SKM-1 treated with dmso at 0.1 percent for 144 hours (cell line): ENCODE results near the gene OCRL.
"Not testable (repeated sequence)": the region's sequence is repeated elsewhere in the genome, so short reads cannot be mapped to it uniquely, and the experiment has no call there.

ENCODE experiments used
- DNase-seq: peaks from one replicate; lab custom pipeline; 2025; ENCODE audit not compliant: unreplicated experiment; lab: John Stamatoyannopoulos, UW

The OCRL gene

DNA sequence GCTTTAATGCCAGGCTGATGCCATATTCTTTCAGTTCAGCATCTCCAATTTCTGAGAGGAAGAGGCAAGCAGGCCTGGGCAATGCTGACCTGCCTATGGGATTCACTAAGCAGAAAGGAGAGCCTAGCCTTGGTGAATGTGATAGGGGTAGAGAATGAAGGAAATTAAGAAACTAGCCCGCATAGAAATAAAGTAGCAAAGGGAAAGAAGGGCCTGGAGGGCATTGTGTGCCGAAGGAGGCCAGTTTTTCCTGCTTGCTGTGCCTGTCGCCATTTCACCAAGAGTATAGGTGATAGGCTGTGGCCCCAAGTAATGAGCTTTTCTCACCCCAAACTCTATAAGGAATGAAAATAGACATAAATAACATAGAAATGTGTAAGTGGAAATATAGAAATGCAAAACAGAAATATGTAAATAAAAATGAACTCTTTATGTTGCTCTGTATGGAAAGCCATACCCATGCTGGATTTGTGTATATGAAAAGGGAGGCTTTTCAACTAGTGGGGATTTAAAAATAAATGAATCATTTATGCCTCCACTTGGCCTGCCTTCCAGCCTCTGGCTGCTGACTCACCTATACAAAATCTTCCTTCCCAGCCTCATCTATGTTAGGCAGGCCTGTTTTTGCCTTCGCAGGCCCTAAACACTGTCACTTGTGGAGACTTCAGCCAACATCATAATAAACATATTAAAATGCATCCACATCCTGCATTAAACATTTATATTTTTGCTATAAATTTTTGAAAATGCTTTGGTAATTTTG, 5.1 kb upstream of the OCRL start:
- DNase-seq, result no peak

DNA sequence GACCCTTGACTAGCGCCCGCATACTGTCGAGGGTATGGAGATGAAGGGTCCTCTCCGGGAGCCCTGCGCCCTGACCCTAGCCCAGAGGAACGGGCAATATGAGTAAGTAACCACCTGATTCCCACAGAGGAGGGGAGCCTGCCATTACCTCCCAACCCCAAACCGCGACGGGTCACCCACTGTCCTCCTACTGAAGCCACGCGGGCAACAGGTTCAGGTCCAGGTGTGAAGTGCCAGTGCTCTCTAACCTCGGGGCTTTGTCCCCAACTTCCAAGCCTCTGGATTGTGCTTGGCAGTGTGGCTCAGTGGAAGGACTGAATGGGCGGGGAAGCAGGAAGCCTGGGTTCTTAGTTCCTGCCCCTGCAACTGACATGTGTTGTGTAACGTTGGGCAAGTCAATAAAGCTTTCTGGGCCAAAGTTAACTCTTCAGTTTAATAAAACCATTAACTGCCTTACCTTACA, 694 bp downstream of the OCRL start:
- peak; percentile 31 for DNase-seq

DNA sequence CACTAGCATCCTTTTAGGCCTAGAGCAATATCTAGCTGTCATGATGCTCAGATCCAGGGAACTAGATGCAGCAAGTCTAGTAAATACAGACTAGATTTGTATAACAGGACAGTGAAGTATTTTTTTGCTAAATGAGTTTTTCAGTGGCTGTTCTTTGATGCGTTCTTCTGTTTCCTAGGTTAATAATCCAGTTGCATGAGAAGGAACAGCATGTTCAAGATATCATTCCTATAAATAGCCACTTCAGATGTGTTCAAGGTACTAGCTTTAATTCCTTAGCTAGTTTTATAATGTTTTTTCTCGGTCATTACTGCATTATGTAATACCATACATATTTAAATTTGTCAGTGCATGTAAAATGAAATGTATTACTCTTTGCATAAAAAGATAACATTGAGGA, 4.7 kb downstream of the OCRL start:
- no peak for DNase-seq

DNA sequence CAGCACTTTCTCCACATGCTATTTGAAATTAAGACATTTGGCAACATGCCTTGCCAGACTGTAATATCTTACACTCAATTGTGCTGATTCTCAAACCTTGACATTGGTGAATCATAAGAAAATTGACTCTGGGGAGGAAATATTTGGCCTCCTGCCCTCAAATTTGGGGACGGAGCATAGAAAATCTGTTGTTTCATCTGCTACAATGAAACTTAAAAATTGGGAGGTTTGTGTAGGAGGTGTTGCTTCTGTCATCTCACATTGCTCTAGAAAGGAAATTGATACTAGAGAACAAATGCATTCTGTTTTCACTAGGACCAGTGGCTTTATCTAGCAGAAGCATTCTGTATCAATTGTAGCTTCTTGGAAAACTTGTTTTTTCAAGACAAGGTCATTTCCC, 5.3 kb downstream of the OCRL start:
- DNase-seq, result no peak

DNA sequence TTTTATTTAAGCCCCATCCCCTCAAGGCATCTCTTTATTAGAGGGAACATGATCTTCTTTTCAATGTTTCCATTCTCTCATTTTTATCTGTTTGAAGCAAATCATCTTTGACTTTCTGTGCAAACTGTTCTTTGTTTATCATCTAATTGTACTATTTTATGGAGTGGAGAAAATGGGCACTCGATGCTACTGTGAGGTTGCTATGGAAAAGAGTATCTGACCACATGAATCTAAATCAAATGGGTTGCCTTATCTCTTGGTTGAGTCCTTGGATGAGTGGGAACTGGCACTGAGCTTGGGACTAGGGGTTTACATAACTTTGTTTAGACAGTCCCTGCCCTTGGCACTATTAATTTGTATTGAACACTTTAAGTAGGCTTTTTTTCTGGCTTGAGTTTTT, 9.1 kb downstream of the OCRL start:
- no peak for DNase-seq

DNA sequence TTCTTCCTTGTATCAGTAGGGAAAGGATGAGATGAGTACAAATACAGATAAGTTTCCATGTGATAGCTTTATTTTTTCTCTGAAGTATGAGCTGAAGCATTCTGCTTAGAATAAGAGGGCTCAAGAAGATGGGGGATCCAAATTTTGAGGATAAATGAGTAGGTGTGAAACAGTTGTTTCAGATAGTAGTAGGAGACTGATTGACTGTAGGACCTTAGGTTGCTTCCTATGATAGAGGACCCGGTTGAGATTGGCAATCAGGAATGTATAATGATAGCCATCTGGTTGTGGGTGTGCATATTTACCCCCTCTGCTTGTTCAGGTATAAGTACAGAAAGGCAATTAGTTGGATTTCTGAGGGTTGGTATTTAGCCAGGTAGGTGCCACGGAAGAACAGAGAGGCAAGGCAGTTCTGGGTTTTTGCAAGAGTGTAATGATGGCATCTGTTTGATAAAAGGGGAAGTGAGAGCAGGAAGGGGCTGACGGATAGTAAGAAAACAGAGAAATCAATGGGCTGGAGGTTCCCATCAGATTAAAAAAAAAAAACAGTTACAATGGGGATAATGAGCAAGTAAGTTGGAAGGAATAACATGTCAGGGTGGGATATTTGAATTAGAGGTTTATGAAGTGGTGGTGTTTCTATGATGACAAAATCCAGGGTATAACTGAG, 13.7 kb downstream of the OCRL start:
- DNase-seq, result peak; percentile 46

DNA sequence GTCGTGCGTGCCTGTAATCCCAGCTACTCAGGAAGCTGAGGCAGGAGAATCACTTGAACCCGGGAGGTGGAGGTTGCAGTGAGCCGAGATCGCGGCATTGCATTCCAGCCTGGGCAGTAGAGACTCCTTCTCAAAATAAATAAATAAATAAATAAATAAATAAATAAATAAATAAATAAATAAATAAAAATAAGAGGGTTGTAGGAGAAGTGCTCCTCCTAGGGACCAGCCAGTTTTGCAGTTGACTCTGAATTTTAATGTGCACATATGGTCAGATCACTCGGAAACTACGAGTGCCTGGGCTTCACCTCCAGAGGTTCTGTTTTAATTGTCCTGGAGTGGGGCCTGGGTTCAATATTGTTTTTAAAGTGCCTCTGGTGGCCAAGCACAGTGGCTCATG, 14.8 kb downstream of the OCRL start:
- DNase-seq, result not testable (repeated sequence)

DNA sequence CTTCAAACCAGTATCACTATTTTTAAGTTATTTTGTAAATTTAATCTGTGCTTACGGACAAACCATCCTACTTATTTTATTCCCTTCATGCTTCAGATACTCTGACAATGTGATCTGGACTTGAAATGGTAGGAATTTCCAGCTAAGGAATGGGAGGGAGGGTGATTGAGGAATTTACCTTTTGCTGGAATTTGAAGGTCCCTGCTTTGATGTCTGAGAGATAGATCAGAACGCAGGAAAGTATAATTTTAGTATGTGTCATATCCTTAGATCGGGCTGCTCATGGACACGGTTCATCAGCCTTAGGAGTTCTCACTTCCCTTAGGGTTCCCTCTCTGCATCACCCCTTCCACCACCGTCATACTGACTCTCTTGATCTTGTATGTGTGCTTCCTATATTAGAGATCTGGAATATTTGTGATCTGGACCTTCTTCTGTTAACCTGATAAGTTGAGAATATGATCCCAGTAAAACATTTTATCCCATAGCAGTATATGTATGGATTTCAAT, 16.8 kb downstream of the OCRL start:
- no peak for DNase-seq

DNA sequence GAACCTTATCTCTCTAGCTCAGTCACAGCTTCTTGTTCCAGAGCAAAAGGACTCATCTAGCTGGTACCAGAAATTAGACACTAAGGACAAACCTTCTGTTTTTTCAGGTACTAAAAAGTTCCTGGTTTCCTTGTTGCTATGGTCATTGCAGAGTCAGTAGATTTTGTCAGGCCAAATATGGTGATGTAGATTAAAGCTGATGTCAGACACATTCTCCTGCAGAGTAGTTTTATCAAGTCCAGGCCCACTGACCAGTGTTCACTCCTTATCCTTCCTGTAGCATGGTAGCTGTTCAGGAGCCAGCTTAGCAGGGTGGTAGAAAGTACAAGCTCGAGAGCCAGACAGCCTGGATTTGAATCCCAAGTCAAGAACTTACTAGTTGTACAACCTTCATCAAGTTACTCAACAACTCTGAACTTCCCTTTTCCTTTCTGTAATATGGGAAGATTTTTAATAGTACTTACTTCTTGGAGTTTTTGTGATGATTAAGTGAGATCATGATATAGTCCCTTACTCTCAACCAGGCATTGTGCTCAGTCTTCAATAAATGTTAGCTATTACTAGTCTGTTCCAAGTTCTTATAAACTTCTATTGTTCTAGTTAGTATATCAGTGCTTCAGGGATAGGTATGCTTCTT, 17.9 kb downstream of the OCRL start:
- DNase-seq, result no peak

DNA sequence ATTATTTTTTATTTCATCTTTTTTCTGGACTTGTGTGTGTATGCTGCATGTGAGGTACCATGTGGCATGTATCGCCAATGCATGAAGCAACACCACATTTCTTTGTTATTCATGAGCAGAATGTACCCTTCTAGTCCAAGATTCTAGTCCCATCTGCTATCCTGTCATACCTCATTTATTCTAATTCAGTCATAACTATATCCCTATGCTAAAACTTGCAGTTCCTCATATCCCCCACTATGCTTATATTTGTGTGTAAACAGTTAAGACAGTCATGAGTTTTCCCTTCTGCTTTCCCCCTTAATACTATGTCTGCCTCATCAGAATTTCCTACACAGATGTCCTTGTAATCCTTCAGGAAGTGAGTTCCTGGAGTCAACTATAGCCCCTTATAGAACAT, 19.7 kb downstream of the OCRL start:
- no peak for DNase-seq

DNA sequence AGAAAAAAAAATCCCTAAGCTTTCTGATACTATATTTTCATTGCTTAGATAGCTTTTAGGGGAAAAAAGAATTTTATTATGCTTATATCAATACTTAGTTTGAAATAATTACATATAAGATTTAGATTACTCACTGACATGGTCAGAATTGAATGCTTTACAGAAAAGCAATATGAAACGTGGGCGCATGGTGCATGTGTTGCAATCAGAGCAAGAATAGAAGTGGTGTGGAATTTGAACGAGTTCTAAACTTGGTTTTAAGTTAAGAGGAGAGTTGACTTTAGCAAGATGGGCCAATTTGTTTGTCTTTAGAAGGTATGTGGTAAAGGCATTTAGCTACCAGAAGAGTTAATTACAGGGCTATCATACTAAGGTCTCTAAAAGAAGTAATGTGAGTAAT, 21.4 kb downstream of the OCRL start:
- no peak for DNase-seq

DNA sequence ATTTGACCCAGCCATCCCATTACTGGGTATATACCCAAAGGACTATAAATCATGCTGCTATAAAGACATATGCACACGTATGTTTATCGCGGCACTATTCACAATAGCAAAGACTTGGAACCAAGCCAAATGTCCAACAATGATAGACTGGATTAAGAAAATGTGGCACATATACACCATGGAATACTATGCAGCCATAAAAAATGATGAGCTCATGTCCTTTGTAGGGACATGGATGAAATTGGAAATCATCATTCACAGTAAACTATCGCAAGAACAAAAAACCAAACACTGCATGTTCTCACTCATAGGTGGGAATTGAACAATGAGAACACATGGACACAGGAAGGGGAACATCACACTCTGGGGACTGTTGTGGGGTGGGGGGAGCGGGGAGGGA, 24.3 kb downstream of the OCRL start:
- not testable (repeated sequence) for DNase-seq

DNA sequence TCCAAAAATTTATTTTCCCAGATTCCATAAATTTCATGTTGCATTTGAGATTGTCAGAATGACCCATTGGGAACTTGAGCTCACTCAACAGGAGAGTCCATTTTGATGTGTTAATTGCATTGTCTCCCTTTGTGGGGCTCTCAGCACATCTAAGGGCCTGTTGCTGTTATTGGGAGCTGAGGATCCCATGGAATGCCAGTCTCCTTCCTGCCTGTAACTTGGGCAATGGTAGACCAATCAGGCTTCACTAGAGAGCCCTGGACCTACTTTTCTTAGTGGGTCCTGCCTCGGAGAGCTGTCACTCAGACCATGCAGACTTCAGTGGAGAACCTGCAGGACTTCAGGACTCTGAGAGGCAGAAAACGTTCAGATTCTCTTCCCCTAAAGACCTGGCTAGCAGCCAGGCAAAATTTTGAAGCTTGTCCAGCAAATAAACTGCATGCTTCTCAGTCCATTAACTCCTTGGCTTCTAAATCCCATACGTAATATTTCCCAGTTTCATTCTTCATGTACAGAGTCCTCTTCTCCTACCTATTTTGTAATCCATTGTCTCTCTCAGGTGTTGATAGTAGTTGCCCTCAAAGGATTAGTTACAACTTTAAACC, 25.1 kb downstream of the OCRL start:
- no peak for DNase-seq

DNA sequence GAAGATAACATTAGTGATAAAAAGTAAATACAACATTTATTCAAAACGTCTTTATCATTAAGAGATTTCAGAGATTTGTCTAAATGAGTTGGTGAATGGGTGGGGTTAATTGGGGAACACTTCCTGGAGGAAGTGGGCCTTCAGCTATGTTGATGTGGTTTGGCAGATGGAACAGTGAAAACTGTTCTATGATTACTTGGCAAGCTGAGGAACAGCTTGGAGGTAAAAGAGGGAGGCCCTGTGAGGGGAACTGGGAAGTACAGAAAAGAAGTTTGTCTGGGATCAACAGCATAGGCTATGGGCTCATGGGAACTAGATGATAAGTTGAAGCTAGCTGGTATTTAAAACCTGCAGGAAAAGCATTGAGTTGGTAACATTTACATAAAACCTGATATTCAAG, 26.0 kb downstream of the OCRL start:
- no peak for DNase-seq

DNA sequence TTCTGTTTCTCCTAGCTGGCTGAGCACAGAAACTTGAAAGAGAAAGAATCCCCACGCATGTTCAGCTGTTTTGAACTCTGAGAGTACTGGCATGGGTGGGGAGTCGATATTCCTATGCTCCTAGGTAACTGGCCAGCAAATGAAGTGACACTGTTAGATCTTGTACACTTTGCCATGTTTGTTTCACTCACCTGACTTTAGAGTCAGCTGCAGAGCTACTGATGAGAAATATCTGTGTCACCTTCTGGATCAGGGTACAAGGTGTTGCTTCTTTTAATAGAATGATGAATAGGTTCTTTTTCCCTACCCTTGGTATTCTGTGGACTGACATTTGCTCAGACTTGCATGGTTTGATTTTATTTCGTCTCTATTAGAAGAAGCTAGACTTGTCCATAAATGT, 28.3 kb downstream of the OCRL start:
- DNase-seq, result no peak

DNA sequence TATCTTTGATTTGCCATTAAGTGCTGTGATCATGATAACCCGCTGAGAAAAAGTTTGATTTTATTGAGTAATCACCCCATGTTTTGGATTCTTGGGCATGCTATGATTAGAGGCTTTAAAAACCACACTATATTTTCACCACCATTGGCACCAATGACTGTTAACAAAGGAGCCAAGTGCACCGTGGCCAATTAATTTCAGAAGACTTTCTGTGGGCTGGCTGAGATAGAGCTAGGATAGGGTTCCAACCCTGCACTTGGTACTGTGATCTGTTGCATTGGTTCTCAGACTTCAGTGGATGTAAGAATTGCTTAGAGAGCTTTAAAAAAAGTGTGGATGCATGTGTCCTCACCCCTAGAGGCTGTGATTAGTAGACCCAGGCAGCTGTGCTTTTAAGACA, 32.4 kb downstream of the OCRL start:
- no peak for DNase-seq

DNA sequence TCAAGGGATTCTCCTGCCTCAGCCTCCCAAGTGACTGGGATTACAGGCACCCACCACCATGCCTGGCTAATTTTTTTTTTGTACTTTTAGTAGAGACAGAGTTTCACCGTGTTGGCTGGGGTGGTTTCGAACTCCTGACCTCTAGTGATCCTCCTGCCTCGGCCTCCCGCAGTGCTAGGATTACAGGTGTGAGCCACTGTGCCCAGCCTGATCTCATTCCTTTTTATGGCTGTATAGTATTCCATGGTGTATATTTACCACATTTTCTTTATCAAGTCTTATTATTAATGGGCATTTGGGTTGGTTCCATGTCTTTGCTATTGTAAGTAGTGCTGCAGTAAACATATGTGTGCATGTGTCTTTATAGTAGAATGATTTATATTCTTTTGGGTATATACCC, 33.6 kb downstream of the OCRL start:
- DNase-seq, result not testable (repeated sequence)

DNA sequence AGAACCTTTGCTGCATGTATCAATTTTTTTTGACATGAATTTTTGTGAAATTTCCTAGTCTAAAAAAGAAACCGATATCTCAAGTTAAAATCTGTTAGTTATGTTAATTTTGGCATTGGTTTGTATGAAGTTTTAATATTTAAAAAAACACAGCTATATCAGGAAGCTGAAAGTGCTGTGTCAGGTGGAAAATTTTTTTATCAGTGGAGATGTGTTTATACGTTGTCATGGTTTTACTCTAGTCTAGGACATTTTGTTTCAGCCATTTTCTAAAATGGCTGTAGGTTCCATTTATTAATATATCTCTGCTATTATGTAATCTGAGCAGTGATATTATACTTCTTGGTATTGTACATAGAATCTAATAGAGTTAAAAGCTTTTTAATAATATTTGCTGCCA, 34.2 kb downstream of the OCRL start:
- no peak for DNase-seq

DNA sequence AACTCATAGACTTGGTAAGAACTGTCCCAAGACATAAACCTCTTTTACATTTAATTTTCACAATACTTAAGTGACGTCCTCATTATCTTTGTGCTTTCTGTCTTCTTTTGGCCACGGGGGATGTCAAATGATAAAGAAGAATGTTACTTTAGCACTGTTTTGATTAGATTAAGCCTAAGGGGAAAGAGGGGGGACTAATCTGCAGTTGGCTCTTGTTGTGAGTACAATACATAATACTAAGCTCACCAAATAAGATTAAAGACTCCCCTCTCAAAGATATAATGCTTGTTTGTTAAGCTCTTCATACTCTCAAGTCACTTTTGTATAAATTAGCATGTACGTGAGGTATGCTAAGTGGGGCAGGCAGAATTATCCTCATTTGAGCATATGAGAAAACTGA, 36.5 kb downstream of the OCRL start:
- DNase-seq, result no peak

DNA sequence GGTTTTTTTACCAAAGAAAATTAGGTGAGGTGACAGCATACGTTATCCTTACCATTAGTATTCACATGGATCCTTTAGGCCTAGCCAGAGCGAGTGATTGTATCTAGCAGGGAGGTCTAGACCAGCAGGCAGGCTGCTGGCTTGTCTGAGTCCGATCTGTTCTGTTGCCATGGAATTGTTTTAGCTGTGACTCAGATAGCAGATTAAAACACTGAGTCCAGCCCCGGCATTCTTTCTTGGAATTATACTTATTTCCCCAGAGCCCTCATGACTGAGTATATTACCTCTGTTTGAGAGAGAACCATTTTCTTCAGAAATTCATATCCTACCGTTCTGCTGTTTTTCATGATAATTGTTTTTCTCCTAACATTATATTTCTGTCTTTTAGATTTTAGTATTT, 37.4 kb downstream of the OCRL start:
- DNase-seq, result no peak

DNA sequence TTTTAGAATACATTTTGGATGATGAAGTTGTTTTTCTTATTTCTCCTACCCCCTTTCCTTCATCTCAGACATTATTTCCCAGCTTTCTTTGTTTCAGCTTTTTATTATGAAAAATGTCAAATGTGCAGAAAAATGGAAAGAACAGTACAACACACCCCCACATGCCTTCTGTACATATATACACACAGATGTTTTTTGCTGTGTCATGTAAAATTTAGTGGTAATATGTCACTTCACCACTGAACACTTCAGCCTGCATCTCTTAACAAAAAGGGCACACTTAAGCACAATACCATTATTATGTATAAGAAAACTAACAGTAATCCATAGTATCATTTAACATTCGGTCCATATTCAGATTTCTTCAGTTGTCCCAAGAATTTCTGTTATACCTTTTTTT, 37.8 kb downstream of the OCRL start:
- no peak for DNase-seq

DNA sequence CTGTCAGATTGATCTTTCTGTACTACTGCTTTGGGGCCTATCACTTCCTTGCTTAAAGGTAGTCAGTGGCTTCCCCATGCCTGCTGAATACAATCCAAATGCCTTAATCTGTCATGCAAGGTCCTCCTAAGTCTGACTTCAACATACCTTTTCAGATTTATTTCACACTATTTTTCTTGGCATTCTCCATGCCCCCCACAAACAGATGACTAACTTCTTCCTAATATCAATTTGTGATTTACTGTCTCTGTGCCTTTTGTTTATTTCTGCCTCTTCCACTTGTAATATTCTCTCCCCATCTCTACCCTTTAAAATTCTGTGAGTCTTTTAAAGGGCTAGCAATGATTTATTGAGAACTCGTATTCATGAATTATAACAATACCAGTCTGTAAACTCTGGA, 41.8 kb downstream of the OCRL start:
- DNase-seq, result no peak
